SIG-M5 treated with dmso at 0.1 percent for 504 hours (cell line): Measurements from ENCODE around the gene ROBO1.
"Not testable (repeated sequence)": the region's sequence is repeated elsewhere in the genome, so short reads cannot be mapped to it uniquely, and the experiment has no call there.

Experiments
- DNase-seq: peaks from one replicate; lab custom pipeline; 2025; ENCODE audit not compliant: unreplicated experiment; lab: John Stamatoyannopoulos, UW

The ROBO1 gene

GRCh38 chr3:78888635-78889034 lies 879.2 kb downstream of the ROBO1 start:
- DNase-seq = no peak

GRCh38 chr3:78887547-78888011 lies 880.2 kb downstream of the ROBO1 start:
- DNase-seq = peak; percentile 26

- DNase-seq = no peak
Measured at GRCh38 chr3:78887029-78887428, 880.8 kb downstream of the ROBO1 start.

- not testable (repeated sequence) for DNase-seq
Measured at GRCh38 chr3:78884567-78884966, 883.2 kb downstream of the ROBO1 start.

GRCh38 chr3:78882251-78882650 lies 885.5 kb downstream of the ROBO1 start:
- no peak for DNase-seq

- no peak for DNase-seq
Measured at GRCh38 chr3:78881501-78881900, 886.3 kb downstream of the ROBO1 start.

- no peak for DNase-seq
Measured at GRCh38 chr3:78880603-78881461, 887.0 kb downstream of the ROBO1 start.

GRCh38 chr3:78879295-78879860 lies 888.4 kb downstream of the ROBO1 start:
- no peak for DNase-seq

- DNase-seq = no peak
Measured at GRCh38 chr3:78878789-78879188, 889.0 kb downstream of the ROBO1 start.

GRCh38 chr3:78878011-78878410 lies 889.8 kb downstream of the ROBO1 start:
- DNase-seq = no peak

GRCh38 chr3:78875851-78876250 lies 891.9 kb downstream of the ROBO1 start:
- no peak for DNase-seq

GRCh38 chr3:78875436-78875835 lies 892.4 kb downstream of the ROBO1 start:
- DNase-seq = no peak

- DNase-seq = no peak
Measured at GRCh38 chr3:78873641-78874040, 894.2 kb downstream of the ROBO1 start.

- DNase-seq = no peak
Measured at GRCh38 chr3:78872195-78872594, 895.6 kb downstream of the ROBO1 start.

- no peak for DNase-seq
Measured at GRCh38 chr3:78871048-78871447, 896.8 kb downstream of the ROBO1 start.

- no peak for DNase-seq
Measured at GRCh38 chr3:78870484-78870883, 897.3 kb downstream of the ROBO1 start.

GRCh38 chr3:78868570-78868969 lies 899.2 kb downstream of the ROBO1 start:
- DNase-seq = no peak

GRCh38 chr3:78867409-78868372 lies 900.1 kb downstream of the ROBO1 start:
- no peak for DNase-seq

GRCh38 chr3:78863306-78864203 lies 904.2 kb downstream of the ROBO1 start:
- no peak for DNase-seq

GRCh38 chr3:78861156-78861555 lies 906.6 kb downstream of the ROBO1 start:
- DNase-seq = no peak
